DLD1 (cell line): ENCODE data around the gene NRL.
"Not testable (repeated sequence)": the region's sequence is repeated elsewhere in the genome, so short reads cannot be mapped to it uniquely, and the experiment has no call there.

ENCODE experiments used
- in situ Hi-C: cut with HindIII; loops from 2 replicates; pipeline ENCODE4 v1.10.0; 2017; ENCODE audit warnings: low sequenced_read_pairs

NRL gene

GRCh38 chr14:24127673-24128072, 12.9 kb upstream of the NRL start:
- in situ Hi-C loops, result no loop called here

GRCh38 chr14:24126939-24127338, 12.2 kb upstream of the NRL start:
- in situ Hi-C loops, result no loop called here

GRCh38 chr14:24123424-24124417, 9.0 kb upstream of the NRL start:
- in situ Hi-C loops, result no loop called here

- in situ Hi-C loops, result no loop called here
Observed at GRCh38 chr14:24122898-24123297, 8.1 kb upstream of the NRL start.

- in situ Hi-C loops, result no loop called here
Observed at GRCh38 chr14:24122416-24122815, 7.7 kb upstream of the NRL start.

- in situ Hi-C loops, result no loop called here
Observed at GRCh38 chr14:24121210-24121609, 6.5 kb upstream of the NRL start.

- in situ Hi-C loops, result no loop called here
Observed at GRCh38 chr14:24119691-24120090, 4.9 kb upstream of the NRL start.

GRCh38 chr14:24117179-24117578, 2.4 kb upstream of the NRL start:
- in situ Hi-C loops, result no loop called here

GRCh38 chr14:24116128-24116814, 1.5 kb upstream of the NRL start:
- in situ Hi-C loops, result no loop called here

- in situ Hi-C loops, result no loop called here
Observed at GRCh38 chr14:24115422-24116127, 826 bp upstream of the NRL start.

- in situ Hi-C loops, result no loop called here
Observed at GRCh38 chr14:24113801-24114531, 783 bp downstream of the NRL start.

GRCh38 chr14:24113379-24113800, 1.4 kb downstream of the NRL start:
- in situ Hi-C loops, result no loop called here

GRCh38 chr14:24110523-24110922, 4.2 kb downstream of the NRL start:
- in situ Hi-C loops, result no loop called here

- in situ Hi-C loops, result no loop called here
Observed at GRCh38 chr14:24110060-24110459, 4.7 kb downstream of the NRL start.

- in situ Hi-C loops, result no loop called here
Observed at GRCh38 chr14:24108336-24108874, 6.3 kb downstream of the NRL start.

- in situ Hi-C loops, result no loop called here
Observed at GRCh38 chr14:24106672-24107271, 8.0 kb downstream of the NRL start.

- in situ Hi-C loops, result not testable (repeated sequence)
Observed at GRCh38 chr14:24105609-24106239, 9.0 kb downstream of the NRL start.

- in situ Hi-C loops, result no loop called here
Observed at GRCh38 chr14:24103451-24103850, 11.3 kb downstream of the NRL start.

- in situ Hi-C loops, result no loop called here
Observed at GRCh38 chr14:24102357-24103048, 12.2 kb downstream of the NRL start.
